GM18508 (cell line): ENCODE data around the gene APOC3.

Experiments
- ATAC-seq: cut with Tn5 transposase; IDR thresholded peaks from one replicate; pipeline ENCODE4 v1.9.1; 2021; ENCODE audit warnings: moderate number of reproducible peaks; ENCODE audit not compliant: insufficient read depth, unreplicated experiment

Gene APOC3

GRCh38 chr11:116869610-116870009 is 39.9 kb downstream of the APOC3 start:
- no peak for ATAC-seq

DNA sequence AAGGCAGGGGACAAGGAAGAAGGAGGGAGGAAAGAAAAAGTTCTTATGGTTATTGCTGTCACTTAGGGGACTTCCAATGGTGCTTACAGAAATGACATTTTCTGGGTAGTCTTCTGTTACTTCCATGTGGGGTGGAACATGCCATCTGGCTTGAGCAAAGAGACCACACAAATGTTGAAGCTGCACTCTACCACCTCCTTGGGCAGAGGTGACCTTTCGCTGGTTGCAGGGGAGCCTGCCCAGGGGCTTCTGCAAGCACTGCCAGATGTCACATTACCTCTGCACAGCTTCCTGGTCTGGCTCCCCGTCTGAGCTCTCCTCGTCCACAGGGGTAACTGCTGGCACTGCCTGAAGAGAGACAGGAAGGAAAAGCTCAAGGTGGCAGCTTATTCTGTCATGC is 40.3 kb downstream of the APOC3 start:
- ATAC-seq: no peak

DNA sequence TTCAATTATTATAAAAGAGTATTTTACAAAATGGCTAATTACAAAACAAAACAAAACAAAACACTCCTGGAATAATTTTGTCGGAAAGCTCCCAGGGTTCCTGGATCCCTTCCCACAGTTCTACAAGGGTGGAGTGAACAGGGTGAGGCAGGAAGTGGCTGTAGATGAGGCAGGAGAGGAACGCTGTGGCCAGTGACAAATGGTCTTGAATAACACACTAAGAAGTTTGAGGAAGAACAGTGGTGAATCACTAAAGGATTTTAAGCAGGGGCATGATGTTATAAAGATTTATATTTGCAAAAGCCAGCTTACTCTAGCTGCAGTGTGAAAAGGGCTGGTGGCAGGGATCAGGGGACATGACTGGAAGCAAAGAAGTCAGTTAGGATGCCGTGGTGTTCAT is 41.5 kb downstream of the APOC3 start:
- no peak for ATAC-seq

GRCh38 chr11:116873381-116873780 is 43.7 kb downstream of the APOC3 start:
- ATAC-seq: no peak

DNA sequence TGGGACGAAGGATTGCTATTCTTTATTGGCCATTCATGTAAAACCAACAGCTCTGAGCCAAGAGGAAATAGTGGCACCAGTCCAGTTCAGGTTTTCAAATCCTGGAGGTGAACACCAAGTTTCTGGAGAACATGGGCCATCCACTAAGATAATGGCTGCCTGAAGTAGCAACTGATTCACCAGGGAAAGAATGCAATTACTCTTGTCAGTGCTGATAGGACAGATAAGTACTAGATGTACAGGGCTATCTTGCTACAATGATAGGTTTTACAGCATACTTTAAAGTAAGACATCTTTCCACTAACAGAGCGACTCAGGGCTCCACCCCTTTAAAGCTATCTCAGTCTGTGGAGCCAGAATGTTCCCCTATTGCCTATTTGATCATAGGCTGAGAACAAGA is 44.5 kb downstream of the APOC3 start:
- ATAC-seq: no peak

DNA sequence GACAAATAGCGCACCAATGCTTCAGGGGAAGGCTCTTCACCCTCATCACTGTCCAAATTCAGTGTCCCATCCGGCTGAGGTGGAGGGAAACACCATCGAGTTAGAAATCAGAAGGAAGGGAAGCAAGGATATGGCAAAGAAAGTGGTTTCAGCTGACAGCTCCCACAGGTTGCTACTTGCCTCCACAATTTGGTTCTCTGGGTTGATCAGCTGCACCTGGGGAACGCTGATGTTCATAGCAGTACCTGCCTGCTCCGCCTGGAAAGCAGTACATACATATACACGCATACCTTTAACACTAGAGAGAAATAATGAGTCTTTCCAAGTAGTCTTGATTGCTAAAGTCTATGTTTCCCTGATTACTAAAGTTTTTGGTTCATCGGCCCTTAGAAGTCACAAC is 45.5 kb downstream of the APOC3 start:
- ATAC-seq: no peak

DNA sequence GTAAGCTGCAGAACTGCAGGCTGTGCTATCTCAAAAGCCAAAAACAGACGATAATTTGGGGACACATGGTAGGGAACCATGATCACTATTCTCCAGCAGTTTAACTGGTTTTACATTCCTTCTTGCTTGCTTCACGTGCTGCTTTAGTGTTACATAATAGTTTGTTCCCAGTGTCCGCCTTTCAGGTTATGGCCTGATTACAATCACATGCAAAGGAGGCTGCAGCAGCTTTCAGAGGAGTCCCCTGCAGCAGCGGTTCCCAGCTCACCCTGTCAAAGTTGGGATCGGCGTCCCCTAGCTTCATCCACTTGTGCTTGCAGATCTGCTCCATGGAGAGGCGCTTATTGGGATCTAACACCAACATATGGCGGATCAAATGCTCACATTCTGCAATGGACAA is 46.9 kb downstream of the APOC3 start:
- no peak for ATAC-seq

GRCh38 chr11:116879800-116880625 is 50.3 kb downstream of the APOC3 start:
- no peak for ATAC-seq

DNA sequence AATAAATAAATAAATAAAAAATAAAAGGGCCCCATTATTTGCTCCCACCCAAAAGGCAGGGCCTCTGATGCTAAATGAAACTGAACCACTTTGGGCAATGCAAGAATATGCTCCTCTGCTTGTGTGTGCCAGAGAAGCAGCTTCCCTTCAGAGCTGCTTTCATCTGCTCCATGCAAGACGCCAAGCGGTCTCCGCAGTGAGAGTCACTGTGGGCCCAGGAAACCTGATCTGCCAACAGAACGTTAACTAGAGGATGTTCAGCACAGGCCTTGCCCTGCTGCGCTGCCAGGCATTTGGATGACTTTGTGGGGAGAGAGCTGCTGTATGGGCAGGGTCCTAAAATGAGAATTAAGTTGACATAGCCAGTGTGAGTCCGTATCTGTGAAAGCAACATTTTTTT is 51.4 kb downstream of the APOC3 start:
- no peak for ATAC-seq

DNA sequence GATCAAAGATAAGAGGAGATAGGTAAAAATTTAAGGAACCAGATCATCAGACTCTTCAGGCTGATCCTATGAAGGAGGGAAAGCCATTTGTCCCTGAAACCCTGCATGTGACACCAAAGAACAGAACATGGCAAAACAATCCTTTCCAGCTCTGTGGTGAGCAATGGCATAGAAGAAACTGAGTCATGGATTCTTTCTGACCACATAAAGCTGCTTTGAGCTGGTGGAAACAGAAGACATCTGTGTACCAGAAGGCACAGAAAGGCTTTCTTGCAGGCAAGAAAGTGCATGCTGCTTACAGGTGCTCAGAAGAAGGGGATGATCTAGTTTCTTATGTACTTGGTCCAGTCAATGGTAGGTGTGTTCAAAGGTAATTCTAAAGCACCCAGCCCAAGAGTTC is 52.7 kb downstream of the APOC3 start:
- ATAC-seq: no peak
